GM12878 (cell line): ENCODE data around the gene SMPD1. TPM values are rescaled to one million over a fixed set of nuclear protein-coding genes. Genes with fewer than 3 reads are reported as not detected.

Source experiments
- ATAC-seq: fragments of 200-7000 bp; cut with Tn5 transposase; 3 replicates; pipeline ENCODE4 v1.9.1; 2020; ENCODE audit warnings: mild to moderate bottlenecking, moderate library complexity
- BruUV-seq: library from RNA; stranded (reverse); fragments of 400-500 nt; replicated peaks from 2 replicates; lab custom pipeline; 2021; lab: Mats Ljungman, UMichigan
- CTCF ChIA-PET: fragments of 300-600 bp; sonication (Branson Sonifier 250); formaldehyde crosslinking; extraction: SDS; loops from one replicate; lab custom pipeline; 2021; ENCODE audit warnings: inconsistent platforms; lab: Yijun Ruan, JAX
- POLR2A ChIA-PET: fragments of 350-600 bp; formaldehyde crosslinking; extraction: SDS; loops from one replicate; lab custom pipeline; 2021; ENCODE audit warnings: inconsistent platforms; lab: Charles Lee
- RAD21 ChIA-PET: fragments of 300-600 bp; sonication (Branson Sonifier 250); formaldehyde crosslinking; loops from one replicate; lab custom pipeline; 2023; ENCODE audit warnings: antibody characterized with exemption; ENCODE audit not compliant: unreplicated experiment; lab: Charles Lee
- SMC1A ChIA-PET: fragments of 300-600 bp; sonication (Branson Sonifier 250); formaldehyde crosslinking; loops from one replicate; lab custom pipeline; 2023; ENCODE audit not compliant: unreplicated experiment, uncharacterized antibody; lab: Charles Lee
- DNase-seq: peaks from one replicate; pipeline ENCODE4 v3.0.0-alpha.2; 2011; ENCODE audit warnings: low read depth, low spot score
- FAIRE-seq: peaks from 3 replicates; lab custom pipeline; 2011; peaks lifted over from hg19 to GRCh38; lab: Jason Lieb, UNC
- H2AFZ ChIP-seq: 2 replicates; pipeline ENCODE4 v1.6.0; 2011; ENCODE audit warnings: low read depth, low read length, control low read depth; ENCODE audit not compliant: control insufficient read depth
- H3K27ac ChIP-seq: 2 replicates; pipeline ENCODE4 v1.5.1; 2011; ENCODE audit warnings: control low read depth; ENCODE audit not compliant: control insufficient read depth, insufficient read depth
- H3K27me3 ChIP-seq, 2 experiments: replicated peaks in 1 of 2; 2 replicates each; pipeline versions ENCODE4 v1.6.0 to v1.6.1; 2011; ENCODE audit warnings: low read length in 1 of 2; ENCODE audit not compliant: control insufficient read depth in 2 of 2, insufficient read depth in 2 of 2
- H3K36me3 ChIP-seq, 2 experiments: 2 replicates each; pipeline ENCODE4 v1.5.1; 2011; ENCODE audit warnings: low read length in 1 of 2; ENCODE audit not compliant: control insufficient read depth in 2 of 2, insufficient read depth in 2 of 2
- H3K4me1 ChIP-seq: 2 replicates; pipeline ENCODE4 v1.6.1; 2011; ENCODE audit warnings: mild to moderate bottlenecking, low read length, moderate library complexity, mixed read lengths; ENCODE audit not compliant: control insufficient read depth, insufficient read depth
- H3K4me2 ChIP-seq: 2 replicates; pipeline ENCODE4 v1.6.0; 2011; ENCODE audit warnings: control low read depth; ENCODE audit not compliant: control insufficient read depth, insufficient read depth
- H3K4me3 ChIP-seq: fragments of 200-600 bp; sonication (generic); 2 replicates; pipeline ENCODE4 v1.5.1; 2016
- H3K79me2 ChIP-seq: 2 replicates; pipeline ENCODE4 v1.6.0; 2011; ENCODE audit warnings: low read length; ENCODE audit not compliant: control insufficient read depth, insufficient read depth
- H3K9ac ChIP-seq: 2 replicates; pipeline ENCODE4 v1.8.0; 2011; ENCODE audit warnings: low read length, control low read depth, mixed read lengths; ENCODE audit not compliant: control insufficient read depth, insufficient read depth
- H3K9me3 ChIP-seq: replicated peaks from 3 replicates; pipeline ENCODE4 v1.5.1; 2011; ENCODE audit warnings: mild to moderate bottlenecking, low read length; ENCODE audit not compliant: control insufficient read depth, insufficient read depth
- H4K20me1 ChIP-seq: 2 replicates; pipeline ENCODE4 v1.6.0; 2011; ENCODE audit not compliant: control insufficient read depth, insufficient read depth
- BACH1 ChIP-seq: fragments of 450-650 bp; IDR thresholded peaks from 2 replicates; pipeline ENCODE4 v1.6.1; 2017; ENCODE audit warnings: mild to moderate bottlenecking, borderline replicate concordance
- FOXM1 ChIP-seq: IDR thresholded peaks from 2 replicates; pipeline ENCODE4 v1.6.1; 2012; ENCODE audit warnings: low read depth, mild to moderate bottlenecking, inconsistent platforms, low read length, moderate library complexity
- HDAC6 ChIP-seq: fragments of 200-600 bp; sonication (generic); IDR thresholded peaks from one replicate; pipeline ENCODE4 v1.8.0; 2017; ENCODE audit warnings: antibody characterized with exemption; ENCODE audit not compliant: unreplicated experiment
- HDGF ChIP-seq: fragments of 450-650 bp; IDR thresholded peaks from 2 replicates; pipeline ENCODE4 v1.6.1; 2016; ENCODE audit warnings: antibody characterized with exemption
- PBX3 ChIP-seq: IDR thresholded peaks from 2 replicates; pipeline ENCODE4 v1.6.1; 2011; ENCODE audit warnings: mild to moderate bottlenecking, low read depth, low read length, moderate library complexity; ENCODE audit not compliant: insufficient replicate concordance
- SMC3 ChIP-seq: IDR thresholded peaks from 2 replicates; pipeline ENCODE4 v1.6.1; 2011; ENCODE audit warnings: low read length, improper control_type of control experiment, borderline replicate concordance
- YY1 ChIP-seq: IDR thresholded peaks from 2 replicates; pipeline ENCODE4 v1.6.1; 2011; ENCODE audit warnings: low read depth, mild to moderate bottlenecking, low read length
- ZNF24 ChIP-seq: fragments of 450-650 bp; IDR thresholded peaks from 2 replicates; pipeline ENCODE4 v1.6.1; 2017; ENCODE audit warnings: antibody characterized with exemption, mild to moderate bottlenecking
- WGBS: methylation state at CpG from one replicate; pipeline ENCODE4 v1.1.6; 2016; ENCODE audit warnings: low lambda C conversion rate; ENCODE audit not compliant: insufficient replicate concordance, insufficient coverage; ENCODE audit errors: missing lambda C conversion rate; 5-methylcytosine and 5-hydroxymethylcytosine counted together
- in situ Hi-C: fragments of 300-500 bp; cut with MboI; formaldehyde crosslinking; loops from 9 replicates; pipeline ENCODE4 v1.14.3; 2018; ENCODE audit warnings: mixed read lengths
- intact Hi-C: fragments of 100-400 bp; cut with micrococcal nuclease; formaldehyde crosslinking; loops from one replicate; pipeline ENCODE4 v1.14.2; 2022; ENCODE audit not compliant: unreplicated experiment
- polyA plus RNA-seq, 11 experiments: library from polyadenylated mRNA; depleted of rRNA in 4 of 11; unstranded in 6 of 11; stranded (reverse) in 5 of 11; fragments of >200 nt; fragmentation: Nextera tagmentation in 4 of 11; fragmentation: Illumina TruSeq in 1 of 11; extraction: Ambion mirVana in 4 of 11; extraction: Trizol in 1 of 11; gene quantifications; 1 replicate in 1 of 11; 2 replicates in 10 of 11; pipeline versions ENCODE4 v1.2.1 to v1.2.3, GENCODE V29; 2011 to 2016; ENCODE audit warnings: inconsistent platforms in 2 of 11, missing spikeins in 2 of 11, low read depth in 1 of 11
- total RNA-seq, 4 experiments: library from RNA; depleted of rRNA in 3 of 4; stranded (reverse); fragments of >200 nt in 3 of 4; fragmentation: Illumina TruSeq in 1 of 4; extraction: Trizol in 1 of 4; gene quantifications; 2 replicates each; pipeline versions ENCODE4 v1.2.1 to v1.2.3, GENCODE V29; 2013 to 2021

The SMPD1 gene
- total and polyA plus RNA-seq, 10 of the 15 experiments (the other 5 are each of a cell fraction or from before 2014, with no cell fraction given) = 1.4 to 13.7 (median 6.2) TPM

GRCh38 chr11:6356503-6357055 is 33.7 kb upstream of the SMPD1 start:
- Histone ChIP-seq H3K79me2 (no peaks in the 10 kb centered on the region), H3K4me1 (no peaks in the 10 kb centered on the region), H3K36me3 (no peaks in the 10 kb centered on the region), H3K27me3 (no peaks in the 10 kb centered on the region), H4K20me1 (no peaks in the 10 kb centered on the region)
- WGBS = 20% methylated on average over 4 of the region's 4 CpGs
- FAIRE-seq = no peak
- no peak for TF ChIP-seq HDGF
- no peak for TF ChIP-seq BACH1
- TF ChIP-seq, all 136 proteins: peak for 0
- no peak overlapping the region for H3K27ac ChIP-seq
- CTCF ChIA-PET = interaction anchor here (0.6 to 7.8 kb wide), 4 partner anchors 22 to 87 kb away, joined by 3 to 61 read pairs (median 4); no protein-coding TSS in a partner anchor
- no TSS peak for BruUV-seq
- intact Hi-C loops = no loop called here
- H3K4me2 ChIP-seq = no peak overlapping the region
- DNase-seq = no peak
- SMC1A ChIA-PET = no interaction called here
- H3K9ac ChIP-seq = no peak overlapping the region
- POLR2A ChIA-PET = no interaction called here
- no peak overlapping the region for H3K4me3 ChIP-seq
- H3K9me3 ChIP-seq = no peaks in the 10 kb centered on the region
- H2AFZ ChIP-seq = no peak overlapping the region
- in situ Hi-C loops = no loop called here
- ATAC-seq = no peak
- RAD21 ChIA-PET = no interaction called here

- CTCF ChIA-PET = interaction anchor here (1.4 kb wide), 2 partner anchors 21 to 107 kb away, joined by 3 to 5 read pairs; no protein-coding TSS in a partner anchor
Measured at GRCh38 chr11:6357222-6357621, 33.1 kb upstream of the SMPD1 start.

More at GRCh38 chr11:6357222-6357621, 33.1 kb upstream of the SMPD1 start:
- Histone ChIP-seq H3K9ac (no peak overlapping the region), H3K4me2 (no peak overlapping the region), H3K27me3 (no peaks in the 10 kb centered on the region), H3K27ac (no peak overlapping the region), H3K9me3 (no peaks in the 10 kb centered on the region), H3K4me3 (no peak overlapping the region), H3K79me2 (no peaks in the 10 kb centered on the region), H4K20me1 (no peaks in the 10 kb centered on the region), H3K36me3 (no peaks in the 10 kb centered on the region), H3K4me1 (no peaks in the 10 kb centered on the region), H2AFZ (no peak overlapping the region)
- peak; percentile 45 for ATAC-seq
- SMC1A ChIA-PET = no interaction called here
- no peak for FAIRE-seq
- DNase-seq = no peak
- TF ChIP-seq PBX3 (no peak), SMC3 (no peak), ZNF24 (0 out of 2 replicates have a peak, but pooled peaks have one; percentile 46), HDAC6 (no peak), YY1 (peak; percentile 80), FOXM1 (no peak)
- in situ Hi-C loops = no loop called here
- intact Hi-C loops = no loop called here
- WGBS = 30% methylated on average over 9 of the region's 9 CpGs
- RAD21 ChIA-PET = no interaction called here
- POLR2A ChIA-PET = no interaction called here
- BruUV-seq = no TSS peak
